ENCODE measurements around the gene OCEL1.
"Not testable (repeated sequence)": the region's sequence is repeated elsewhere in the genome, so short reads cannot be mapped to it uniquely, and the experiment has no call there.

The OCEL1 gene

GRCh38 chr19:17185590-17185989, 40.4 kb upstream of the OCEL1 start:
- TF ChIP-seq CTCF (IDR thresholded peaks at IDR 0.05; ENCODE audit: insufficient read depth, low read depth, low read length, missing control alignments) = no peak
- H3K4me3 ChIP-seq (ENCODE audit: low read depth, low read length) = no peak overlapping the region
- DNase-seq (ENCODE audit: low read depth) = no peak

GRCh38 chr19:17191736-17192135, 34.3 kb upstream of the OCEL1 start:
- not testable (repeated sequence) for H3K4me3 ChIP-seq (ENCODE audit: low read depth, low read length); DNase-seq (ENCODE audit: low read depth)

GRCh38 chr19:17192751-17193150, 33.3 kb upstream of the OCEL1 start:
- H3K4me3 ChIP-seq (ENCODE audit: low read depth, low read length) = no peak overlapping the region
- TF ChIP-seq CTCF (IDR thresholded peaks at IDR 0.05; ENCODE audit: insufficient read depth, low read depth, low read length, missing control alignments) = no peak
- DNase-seq (ENCODE audit: low read depth) = no peak

- no peak overlapping the region for H3K4me3 ChIP-seq (ENCODE audit: low read depth, low read length)
- TF ChIP-seq CTCF (IDR thresholded peaks at IDR 0.05; ENCODE audit: insufficient read depth, low read depth, low read length, missing control alignments) = no peak
- DNase-seq (ENCODE audit: low read depth) = no peak
Observed at GRCh38 chr19:17194608-17195007, 31.4 kb upstream of the OCEL1 start.

- no peak for DNase-seq (ENCODE audit: low read depth)
- H3K4me3 ChIP-seq (ENCODE audit: low read depth, low read length) = no peak overlapping the region
- no peak for TF ChIP-seq CTCF (IDR thresholded peaks at IDR 0.05; ENCODE audit: insufficient read depth, low read depth, low read length, missing control alignments)
Observed at GRCh38 chr19:17195106-17195505, 30.9 kb upstream of the OCEL1 start.

GRCh38 chr19:17196610-17197009, 29.4 kb upstream of the OCEL1 start:
- no peak for DNase-seq (ENCODE audit: low read depth)
- H3K4me3 ChIP-seq (ENCODE audit: low read depth, low read length) = no peak overlapping the region
- no peak for TF ChIP-seq CTCF (IDR thresholded peaks at IDR 0.05; ENCODE audit: insufficient read depth, low read depth, low read length, missing control alignments)

GRCh38 chr19:17197666-17198065, 28.4 kb upstream of the OCEL1 start:
- H3K4me3 ChIP-seq (ENCODE audit: low read depth, low read length) = no peak overlapping the region
- TF ChIP-seq CTCF (IDR thresholded peaks at IDR 0.05; ENCODE audit: insufficient read depth, low read depth, low read length, missing control alignments) = no peak
- DNase-seq (ENCODE audit: low read depth) = no peak

Data from GM12865 (cell line).